Thyroid gland (tissue), 4 donors: Measurements from ENCODE around the gene ULK2.

ENCODE experiments used
- POLR2A ChIP-seq, 2 donors: fragments of 450-650 bp; IDR thresholded peaks; one replicate each; pipeline ENCODE4 v1.6.1; 2017; ENCODE audit warnings: antibody characterized with exemption in 2 of 2, mild to moderate bottlenecking in 2 of 2, moderate library complexity in 1 of 2
- TF ChIP-seq, protein P1 (sequence below), 6 experiments: fragments of 200-600 bp in 3 of 6; fragments of 450-650 bp in 3 of 6; sonication (generic) in 3 of 6; IDR thresholded peaks; one replicate each; pipeline ENCODE4 v1.5.1; 2016 to 2019; ENCODE audit warnings: antibody characterized with exemption in 6 of 6, mild to moderate bottlenecking in 2 of 6, inconsistent platforms in 1 of 6, moderate library complexity in 1 of 6

GRCh38 chr17:19873346-19873745, 5.6 kb upstream of the ULK2 start:
- TF ChIP-seq, protein P1, sequence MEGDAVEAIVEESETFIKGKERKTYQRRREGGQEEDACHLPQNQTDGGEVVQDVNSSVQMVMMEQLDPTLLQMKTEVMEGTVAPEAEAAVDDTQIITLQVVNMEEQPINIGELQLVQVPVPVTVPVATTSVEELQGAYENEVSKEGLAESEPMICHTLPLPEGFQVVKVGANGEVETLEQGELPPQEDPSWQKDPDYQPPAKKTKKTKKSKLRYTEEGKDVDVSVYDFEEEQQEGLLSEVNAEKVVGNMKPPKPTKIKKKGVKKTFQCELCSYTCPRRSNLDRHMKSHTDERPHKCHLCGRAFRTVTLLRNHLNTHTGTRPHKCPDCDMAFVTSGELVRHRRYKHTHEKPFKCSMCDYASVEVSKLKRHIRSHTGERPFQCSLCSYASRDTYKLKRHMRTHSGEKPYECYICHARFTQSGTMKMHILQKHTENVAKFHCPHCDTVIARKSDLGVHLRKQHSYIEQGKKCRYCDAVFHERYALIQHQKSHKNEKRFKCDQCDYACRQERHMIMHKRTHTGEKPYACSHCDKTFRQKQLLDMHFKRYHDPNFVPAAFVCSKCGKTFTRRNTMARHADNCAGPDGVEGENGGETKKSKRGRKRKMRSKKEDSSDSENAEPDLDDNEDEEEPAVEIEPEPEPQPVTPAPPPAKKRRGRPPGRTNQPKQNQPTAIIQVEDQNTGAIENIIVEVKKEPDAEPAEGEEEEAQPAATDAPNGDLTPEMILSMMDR (IDR thresholded peaks at IDR 0.05), result no peak
- no peak for TF ChIP-seq POLR2A (IDR thresholded peaks at IDR 0.05)
